AG04450 (cell line): ENCODE data around the gene C19orf53. TPM values are rescaled to one million over a fixed set of nuclear protein-coding genes. Genes with fewer than 3 reads are reported as not detected.

Experiments used
- CTCF ChIA-PET: fragments of 300-600, 350-600 bp; formaldehyde crosslinking; extraction: SDS; loops from one replicate; lab custom pipeline; 2022; ENCODE audit warnings: antibody characterized with exemption, inconsistent platforms; lab: Charles Lee
- POLR2A ChIA-PET: fragments of 350-600 bp; formaldehyde crosslinking; extraction: SDS; loops from one replicate; lab custom pipeline; 2021; ENCODE audit warnings: antibody characterized with exemption, inconsistent platforms; lab: Yijun Ruan, JAX
- DNase-seq: peaks from one replicate; pipeline ENCODE4 v3.0.0-alpha.2; 2011; ENCODE audit warnings: low read depth, low spot score
- H3K27ac ChIP-seq: one replicate; pipeline ENCODE4 v1.5.1; 2012; ENCODE audit warnings: low read depth, low read length, control low read depth
- H3K27me3 ChIP-seq: one replicate; pipeline ENCODE4 v1.6.0; 2012; ENCODE audit warnings: low read length; ENCODE audit not compliant: control insufficient read depth, insufficient read depth
- H3K4me3 ChIP-seq: 2 replicates; pipeline ENCODE4 v1.5.1; 2011; ENCODE audit warnings: mild to moderate bottlenecking, low read depth, low read length, control low read depth
- H3K9me3 ChIP-seq: 2 replicates; pipeline ENCODE4 v1.5.1; 2012; ENCODE audit warnings: low read length; ENCODE audit not compliant: control insufficient read depth, insufficient read depth
- polyA plus RNA-seq: library from polyadenylated mRNA; depleted of rRNA; stranded (reverse); fragments of >200 nt; gene quantifications from 2 replicates; pipeline ENCODE4 v1.2.3, GENCODE V29; 2011
- TF ChIP-seq, protein P1 (sequence below): IDR thresholded peaks from 2 replicates; pipeline ENCODE4 v1.5.1; 2011; ENCODE audit warnings: low read depth, low read length, control low read depth, inconsistent platforms

Gene C19orf53
- polyA plus RNA-seq, 1 experiment: 145 TPM

DNA sequence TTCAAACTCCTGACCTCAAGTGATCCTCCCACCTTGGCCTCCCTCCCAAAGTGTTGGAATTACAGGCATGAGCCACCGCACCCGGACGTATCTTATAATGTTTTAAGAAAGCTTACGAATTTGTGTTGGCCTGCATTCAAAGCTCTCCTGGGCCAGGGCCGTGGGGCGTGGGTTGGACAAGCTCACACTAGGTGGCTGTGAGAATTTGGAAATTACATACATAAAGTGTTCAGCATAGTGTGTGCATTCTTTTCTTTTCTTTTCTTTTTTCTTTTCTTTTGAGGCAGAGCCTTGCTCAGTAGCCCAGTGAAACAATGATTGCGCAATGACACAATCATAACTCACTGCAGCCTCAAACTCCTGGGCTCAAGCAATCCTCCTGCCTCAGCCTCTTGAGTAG lies 23.6 kb downstream of the C19orf53 start:
- ChIA-PET CTCF (interaction anchor here (1.2 to 2.7 kb wide), 3 partner anchors 13 to 65 kb away, joined by 3 to 23 read pairs (median 18); no protein-coding TSS in a partner anchor), POLR2A (interaction anchor here (1.2 to 3.9 kb wide), 3 partner anchors 10 to 41 kb away, joined by 3 to 19 read pairs (median 13); no protein-coding TSS in a partner anchor)
- Histone ChIP-seq H3K4me3 (no peak overlapping the region), H3K27me3 (no peaks in the 10 kb centered on the region), H3K9me3 (no peaks in the 10 kb centered on the region; the same call in 1 of the 2 replicates), H3K27ac (peak overlapping the region; percentile 39)
- DNase-seq: no peak
- TF ChIP-seq, protein P1, sequence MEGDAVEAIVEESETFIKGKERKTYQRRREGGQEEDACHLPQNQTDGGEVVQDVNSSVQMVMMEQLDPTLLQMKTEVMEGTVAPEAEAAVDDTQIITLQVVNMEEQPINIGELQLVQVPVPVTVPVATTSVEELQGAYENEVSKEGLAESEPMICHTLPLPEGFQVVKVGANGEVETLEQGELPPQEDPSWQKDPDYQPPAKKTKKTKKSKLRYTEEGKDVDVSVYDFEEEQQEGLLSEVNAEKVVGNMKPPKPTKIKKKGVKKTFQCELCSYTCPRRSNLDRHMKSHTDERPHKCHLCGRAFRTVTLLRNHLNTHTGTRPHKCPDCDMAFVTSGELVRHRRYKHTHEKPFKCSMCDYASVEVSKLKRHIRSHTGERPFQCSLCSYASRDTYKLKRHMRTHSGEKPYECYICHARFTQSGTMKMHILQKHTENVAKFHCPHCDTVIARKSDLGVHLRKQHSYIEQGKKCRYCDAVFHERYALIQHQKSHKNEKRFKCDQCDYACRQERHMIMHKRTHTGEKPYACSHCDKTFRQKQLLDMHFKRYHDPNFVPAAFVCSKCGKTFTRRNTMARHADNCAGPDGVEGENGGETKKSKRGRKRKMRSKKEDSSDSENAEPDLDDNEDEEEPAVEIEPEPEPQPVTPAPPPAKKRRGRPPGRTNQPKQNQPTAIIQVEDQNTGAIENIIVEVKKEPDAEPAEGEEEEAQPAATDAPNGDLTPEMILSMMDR: no peak

DNA sequence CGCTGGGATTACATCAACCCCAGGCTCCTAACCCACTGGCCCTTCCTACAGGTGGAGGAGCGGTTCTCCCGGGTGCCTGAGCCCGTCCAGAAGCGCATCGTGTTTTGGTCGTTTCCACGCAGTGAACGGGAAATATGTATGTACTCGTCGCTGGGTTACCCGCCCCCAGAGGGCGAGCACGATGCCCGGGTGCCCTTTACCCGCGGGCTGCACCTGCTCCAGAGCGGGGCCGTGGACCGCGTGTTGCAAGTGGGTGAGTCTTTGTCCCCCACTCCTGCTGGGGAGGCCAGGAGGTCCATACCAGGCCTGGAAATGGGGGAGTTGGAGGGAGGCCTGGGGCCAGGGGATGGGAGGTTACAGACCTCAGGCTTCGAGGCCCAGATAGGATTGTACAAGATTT lies 25.4 kb downstream of the C19orf53 start:
- no peaks in the 10 kb centered on the region; the same call in 1 of the 2 replicates for H3K9me3 ChIP-seq
- H3K27ac ChIP-seq: no peak overlapping the region
- no peak overlapping the region for H3K4me3 ChIP-seq
- DNase-seq: no peak
- TF ChIP-seq, protein P1: no peak
- ChIA-PET POLR2A (no interaction called here), CTCF (interaction anchor here (0.6 to 1.4 kb wide), 2 partner anchors 210 to 211 kb away, joined by 3 read pairs; no protein-coding TSS in a partner anchor)
- H3K27me3 ChIP-seq: no peaks in the 10 kb centered on the region

DNA sequence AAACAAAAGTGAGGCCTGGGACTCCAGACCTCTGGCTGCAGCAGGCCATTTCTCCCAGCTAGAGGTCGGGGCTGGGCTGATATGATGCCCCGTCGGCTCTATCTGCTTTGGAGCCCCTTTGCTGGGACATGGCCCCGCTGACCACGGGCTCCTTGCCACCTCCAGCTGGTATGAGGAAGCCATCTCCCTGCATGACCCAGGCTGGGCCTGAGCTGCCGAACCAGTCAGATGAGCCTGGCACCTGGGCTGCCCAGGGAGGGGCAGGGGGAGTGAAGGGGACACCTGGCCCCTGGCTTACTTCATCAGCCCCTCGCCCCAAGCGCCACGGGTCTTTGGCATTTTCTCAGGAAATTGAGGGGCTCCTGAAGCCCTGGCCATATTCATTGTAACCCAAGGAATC lies 28.8 kb downstream of the C19orf53 start:
- POLR2A ChIA-PET: no interaction called here
- no peak for DNase-seq
- no peak overlapping the region for H3K27ac ChIP-seq
- peaks cover 2% of the 10 kb centered on the region; the same call in 1 of the 2 replicates for H3K9me3 ChIP-seq
- no peak overlapping the region for H3K4me3 ChIP-seq
- TF ChIP-seq, protein P1: no peak
- H3K27me3 ChIP-seq: no peaks in the 10 kb centered on the region
- CTCF ChIA-PET: interaction anchor here (1.0 kb wide), 1 partner anchor 18 kb away, joined by 4 read pairs; no protein-coding TSS in a partner anchor

DNA sequence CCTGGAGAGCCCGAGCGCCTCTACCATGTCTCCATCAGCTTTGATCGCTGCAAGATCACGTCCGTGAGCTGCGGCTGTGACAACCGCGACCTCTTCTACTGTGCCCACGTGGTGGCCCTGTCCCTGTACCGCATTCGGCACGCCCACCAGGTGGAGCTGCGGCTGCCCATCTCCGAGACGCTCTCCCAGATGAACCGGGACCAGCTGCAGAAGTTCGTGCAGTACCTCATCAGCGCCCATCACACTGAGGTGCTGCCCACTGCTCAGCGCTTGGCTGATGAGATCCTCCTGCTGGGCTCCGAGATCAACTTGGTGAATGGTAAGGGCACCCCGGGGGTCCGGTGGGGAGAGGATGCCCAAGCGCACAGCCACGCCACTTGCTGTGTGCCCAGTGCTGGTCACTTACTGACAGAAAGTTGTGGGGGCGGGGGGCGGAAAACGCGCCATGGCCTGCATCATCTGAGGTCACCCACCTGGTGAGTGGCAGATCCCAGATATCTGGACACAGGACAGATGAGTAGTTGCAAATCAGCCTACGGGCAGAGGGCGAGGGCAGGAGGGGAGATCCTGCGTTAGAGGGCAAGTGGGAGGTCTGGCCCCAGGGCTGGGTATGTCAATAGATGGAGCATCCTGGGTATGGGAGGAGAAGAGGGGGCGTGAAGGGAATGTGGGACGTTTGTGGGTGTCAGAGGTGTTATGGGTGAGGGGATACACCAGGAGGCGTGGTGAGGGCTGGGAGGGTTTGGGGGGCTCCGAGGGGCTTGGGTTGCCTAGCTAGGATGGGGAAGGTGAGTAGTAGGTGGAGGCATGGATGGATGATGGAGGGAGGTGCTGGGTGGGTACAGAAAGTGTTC lies 30.8 kb downstream of the C19orf53 start:
- Histone ChIP-seq H3K27me3 (no peaks in the 10 kb centered on the region), H3K27ac (no peak overlapping the region), H3K9me3 (peaks cover 2% of the 10 kb centered on the region; the same call in 1 of the 2 replicates), H3K4me3 (no peak overlapping the region)
- TF ChIP-seq, protein P1: 0 out of 2 replicates have a peak, but pooled peaks have one; percentile 15
- CTCF ChIA-PET: interaction anchor here (1.1 to 1.6 kb wide), 2 partner anchors 21 to 57 kb away, joined by 3 to 4 read pairs; no protein-coding TSS in a partner anchor
- DNase-seq: no peak
- POLR2A ChIA-PET: interaction anchor here (1.1 kb wide), 1 partner anchor 34 kb away, joined by 3 read pairs; no protein-coding TSS in a partner anchor

DNA sequence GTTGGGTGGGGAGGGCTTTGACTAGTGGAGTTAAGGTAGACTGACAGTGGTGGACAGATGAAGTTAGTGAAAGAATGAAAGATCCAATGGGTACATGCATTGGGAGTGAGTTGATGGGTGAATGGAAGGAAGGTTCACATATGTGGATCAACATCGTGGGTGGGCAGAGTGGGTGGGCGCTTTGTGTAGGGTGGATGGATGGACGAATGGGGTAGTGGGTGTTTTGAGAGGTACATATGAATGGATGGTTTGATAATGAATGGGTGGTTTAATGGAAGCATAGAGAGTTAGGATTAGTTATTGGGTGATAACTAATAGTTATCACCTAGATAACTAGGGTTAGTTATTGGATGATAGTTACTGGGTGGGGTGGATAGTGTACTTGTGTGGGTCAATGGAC lies 32.5 kb downstream of the C19orf53 start:
- no peak overlapping the region for H3K4me3 ChIP-seq
- DNase-seq: no peak
- POLR2A ChIA-PET: no interaction called here
- CTCF ChIA-PET: no interaction called here
- H3K27me3 ChIP-seq: no peaks in the 10 kb centered on the region
- peaks cover 2% of the 10 kb centered on the region; the same call in 1 of the 2 replicates for H3K9me3 ChIP-seq
- TF ChIP-seq, protein P1: no peak
- no peak overlapping the region for H3K27ac ChIP-seq
